Eye (tissue), 1 donor: ENCODE measurements around the gene USP31.
"Not testable (repeated sequence)": the region's sequence is repeated elsewhere in the genome, so short reads cannot be mapped to it uniquely, and the experiment has no call there.

Source experiments
- DNase-seq: peaks from one replicate; pipeline ENCODE4 v3.0.0-alpha.2; 2015

The USP31 gene

GRCh38 chr16:23158114-23158513, 8.9 kb upstream of the USP31 start:
- no peak for DNase-seq

- DNase-seq, result no peak
Measured at GRCh38 chr16:23156946-23157460, 7.8 kb upstream of the USP31 start.

- no peak for DNase-seq
Measured at GRCh38 chr16:23156110-23156509, 6.9 kb upstream of the USP31 start.

GRCh38 chr16:23155445-23156049, 6.3 kb upstream of the USP31 start:
- DNase-seq, result no peak

- DNase-seq, result no peak
Measured at GRCh38 chr16:23152386-23153178, 3.3 kb upstream of the USP31 start.

GRCh38 chr16:23149993-23150364, 727 bp upstream of the USP31 start:
- no peak for DNase-seq

GRCh38 chr16:23148513-23149266, 562 bp downstream of the USP31 start:
- DNase-seq, result peak; percentile 64

- no peak for DNase-seq
Measured at GRCh38 chr16:23148166-23148512, 1.1 kb downstream of the USP31 start.

- DNase-seq, result no peak
Measured at GRCh38 chr16:23147666-23148065, 1.6 kb downstream of the USP31 start.

GRCh38 chr16:23146877-23147601, 2.2 kb downstream of the USP31 start:
- DNase-seq, result no peak

- no peak for DNase-seq
Measured at GRCh38 chr16:23145608-23146007, 3.6 kb downstream of the USP31 start.

- DNase-seq, result no peak
Measured at GRCh38 chr16:23145186-23145585, 4.1 kb downstream of the USP31 start.

- not testable (repeated sequence) for DNase-seq
Measured at GRCh38 chr16:23144393-23144792, 4.9 kb downstream of the USP31 start.

- DNase-seq, result no peak
Measured at GRCh38 chr16:23143391-23143790, 5.9 kb downstream of the USP31 start.

- no peak for DNase-seq
Measured at GRCh38 chr16:23141959-23142740, 7.1 kb downstream of the USP31 start.

- no peak for DNase-seq
Measured at GRCh38 chr16:23141500-23141899, 7.8 kb downstream of the USP31 start.

GRCh38 chr16:23141033-23141432, 8.2 kb downstream of the USP31 start:
- no peak for DNase-seq

- DNase-seq, result peak; percentile 50
Measured at GRCh38 chr16:23140107-23140506, 9.1 kb downstream of the USP31 start.

GRCh38 chr16:23137818-23138217, 11.4 kb downstream of the USP31 start:
- DNase-seq, result no peak

GRCh38 chr16:23137256-23137655, 12.0 kb downstream of the USP31 start:
- no peak for DNase-seq

- DNase-seq, result no peak
Measured at GRCh38 chr16:23134274-23134673, 15.0 kb downstream of the USP31 start.

- DNase-seq, result no peak
Measured at GRCh38 chr16:23132775-23133463, 16.3 kb downstream of the USP31 start.
